ENCODE measurements around the gene CDH13. TPM values are rescaled to one million over a fixed set of nuclear protein-coding genes. Genes with fewer than 3 reads are reported as not detected.

Gene CDH13
- total RNA-seq, 1 experiment from 2014 or later, result 2.1 TPM

DNA sequence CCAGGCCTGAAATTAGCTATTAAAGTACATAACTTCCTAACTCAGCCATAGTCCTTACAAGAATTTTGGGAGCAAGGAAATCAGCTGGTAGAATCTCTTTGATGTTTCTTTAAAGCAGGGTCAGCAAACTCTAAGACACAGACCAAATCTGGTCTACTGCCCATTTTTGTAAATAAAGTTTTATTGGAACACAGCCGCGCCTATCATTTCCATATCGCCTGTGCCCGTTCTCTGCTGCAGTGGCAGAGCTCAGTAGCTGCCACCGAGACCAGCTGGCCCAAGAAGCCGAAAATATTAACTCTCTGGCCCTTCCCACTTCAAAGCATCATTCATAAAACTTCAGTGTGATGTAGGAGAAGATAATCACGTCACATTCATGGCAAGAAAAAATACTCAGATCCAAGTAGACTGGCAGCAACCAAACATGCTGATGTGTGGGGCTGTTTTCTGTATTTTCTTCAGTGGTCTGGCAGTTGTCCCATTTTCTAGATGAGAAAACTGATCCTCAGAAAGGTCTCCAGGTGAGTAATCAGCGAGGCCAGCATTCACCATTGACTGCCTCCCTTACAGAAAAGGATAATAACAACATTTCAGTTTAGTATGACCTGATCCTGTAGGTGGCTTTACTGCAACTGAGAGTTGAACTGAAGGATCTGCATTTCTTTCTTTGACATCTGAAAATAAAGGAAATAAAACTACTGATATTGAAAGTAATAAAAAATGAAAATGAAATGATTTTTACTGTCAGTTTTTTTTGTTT, 1163.1 kb downstream of the CDH13 start:
- no peak overlapping the region for H3K4me3 ChIP-seq (ENCODE audit: low read depth, low read length, poor library complexity, severe bottlenecking)
- no peak for DNase-seq (ENCODE audit: low spot score)
- H3K36me3 ChIP-seq (ENCODE audit: insufficient read depth, low read length, poor library complexity, severe bottlenecking), result no peaks in the 10 kb centered on the region
- no peak for TF ChIP-seq EZH2 (IDR thresholded peaks at IDR 0.05; ENCODE audit: borderline replicate concordance, low read depth, low read length, poor library complexity, severe bottlenecking)
- TF ChIP-seq, protein P1, sequence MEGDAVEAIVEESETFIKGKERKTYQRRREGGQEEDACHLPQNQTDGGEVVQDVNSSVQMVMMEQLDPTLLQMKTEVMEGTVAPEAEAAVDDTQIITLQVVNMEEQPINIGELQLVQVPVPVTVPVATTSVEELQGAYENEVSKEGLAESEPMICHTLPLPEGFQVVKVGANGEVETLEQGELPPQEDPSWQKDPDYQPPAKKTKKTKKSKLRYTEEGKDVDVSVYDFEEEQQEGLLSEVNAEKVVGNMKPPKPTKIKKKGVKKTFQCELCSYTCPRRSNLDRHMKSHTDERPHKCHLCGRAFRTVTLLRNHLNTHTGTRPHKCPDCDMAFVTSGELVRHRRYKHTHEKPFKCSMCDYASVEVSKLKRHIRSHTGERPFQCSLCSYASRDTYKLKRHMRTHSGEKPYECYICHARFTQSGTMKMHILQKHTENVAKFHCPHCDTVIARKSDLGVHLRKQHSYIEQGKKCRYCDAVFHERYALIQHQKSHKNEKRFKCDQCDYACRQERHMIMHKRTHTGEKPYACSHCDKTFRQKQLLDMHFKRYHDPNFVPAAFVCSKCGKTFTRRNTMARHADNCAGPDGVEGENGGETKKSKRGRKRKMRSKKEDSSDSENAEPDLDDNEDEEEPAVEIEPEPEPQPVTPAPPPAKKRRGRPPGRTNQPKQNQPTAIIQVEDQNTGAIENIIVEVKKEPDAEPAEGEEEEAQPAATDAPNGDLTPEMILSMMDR (conservative IDR thresholded peaks at IDR 0.05; ENCODE audit: low read depth, low read length), result no peak
- ChIA-PET CTCF (no interaction called here), POLR2A (ENCODE audit: low non-redundant PET) (no interaction called here)
- no peaks in the 10 kb centered on the region for H3K9me3 ChIP-seq (ENCODE audit: low read depth, low read length, poor library complexity, severe bottlenecking)
- no peak overlapping the region for H3K27ac ChIP-seq (ENCODE audit: low read depth, low read length, poor library complexity, severe bottlenecking)
- H3K27me3 ChIP-seq (replicated peaks; ENCODE audit: insufficient read depth, low read depth, low read length, poor library complexity), result peaks cover 8% of the 10 kb centered on the region
- intact Hi-C loops (cut with micrococcal nuclease; ENCODE audit: unreplicated experiment), result no loop called here
- no peaks in the 10 kb centered on the region for H3K4me1 ChIP-seq (ENCODE audit: insufficient read depth, low read length, poor library complexity, severe bottlenecking)
- no TSS peak for BruUV-seq (replicated peaks)

DNA sequence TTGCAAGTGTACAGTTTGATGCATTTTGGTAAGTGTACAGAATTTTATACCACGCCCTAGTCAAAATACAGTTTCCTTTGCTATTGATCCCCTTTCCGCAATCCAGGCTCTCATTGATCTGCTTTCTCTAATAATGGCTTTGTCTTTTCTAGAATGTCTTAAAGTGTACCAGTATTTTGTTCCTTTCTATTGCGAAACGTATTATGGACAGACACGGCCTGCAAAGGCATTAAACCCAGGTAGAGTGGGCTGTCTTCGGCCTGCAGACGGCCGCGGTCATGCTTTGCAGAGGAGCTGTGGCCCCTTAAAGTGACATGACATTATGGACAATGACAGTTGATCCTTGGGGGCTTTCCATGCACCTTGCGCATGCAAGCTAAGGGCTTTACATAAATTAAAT, 1165.1 kb downstream of the CDH13 start:
- TF ChIP-seq, protein P1 (conservative IDR thresholded peaks at IDR 0.05; ENCODE audit: low read depth, low read length), result no peak
- no peak for TF ChIP-seq EZH2 (IDR thresholded peaks at IDR 0.05; ENCODE audit: borderline replicate concordance, low read depth, low read length, poor library complexity, severe bottlenecking)
- no peak overlapping the region for H3K4me3 ChIP-seq (ENCODE audit: low read depth, low read length, poor library complexity, severe bottlenecking)
- intact Hi-C loops (cut with micrococcal nuclease; ENCODE audit: unreplicated experiment), result no loop called here
- ChIA-PET CTCF (no interaction called here), POLR2A (ENCODE audit: low non-redundant PET) (no interaction called here)
- H3K9me3 ChIP-seq (ENCODE audit: low read depth, low read length, poor library complexity, severe bottlenecking), result no peaks in the 10 kb centered on the region
- no peaks in the 10 kb centered on the region for H3K36me3 ChIP-seq (ENCODE audit: insufficient read depth, low read length, poor library complexity, severe bottlenecking)
- H3K27me3 ChIP-seq (replicated peaks; ENCODE audit: insufficient read depth, low read depth, low read length, poor library complexity), result peaks cover 29% of the 10 kb centered on the region
- BruUV-seq (replicated peaks), result no TSS peak
- no peak for DNase-seq (ENCODE audit: low spot score)
- H3K4me1 ChIP-seq (ENCODE audit: insufficient read depth, low read length, poor library complexity, severe bottlenecking), result no peaks in the 10 kb centered on the region
- H3K27ac ChIP-seq (ENCODE audit: low read depth, low read length, poor library complexity, severe bottlenecking), result no peak overlapping the region

DNA sequence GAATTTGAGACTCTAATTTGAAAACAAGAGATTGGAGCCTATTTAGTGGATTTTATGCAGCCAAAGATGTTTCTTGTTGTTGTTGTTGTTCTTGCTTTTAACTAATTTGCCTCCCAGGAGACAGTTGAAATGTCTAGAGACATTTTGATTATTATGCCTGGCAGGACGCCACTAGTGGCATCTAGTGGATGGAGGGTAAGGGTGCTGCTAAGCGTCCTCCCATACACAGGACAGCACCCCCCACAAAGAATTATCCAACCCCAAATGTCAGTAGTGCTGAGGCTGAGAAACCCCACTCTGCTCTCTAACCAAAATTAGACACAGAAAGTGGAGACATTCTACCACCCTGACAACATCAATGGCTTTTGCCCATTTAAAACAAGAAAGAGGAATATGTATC, 1165.6 kb downstream of the CDH13 start:
- ChIA-PET CTCF (no interaction called here), POLR2A (ENCODE audit: low non-redundant PET) (no interaction called here)
- no TSS peak for BruUV-seq (replicated peaks)

More for the DNA sequence above, 1165.6 kb downstream of the CDH13 start:
- Histone ChIP-seq H3K27me3 (replicated peaks; ENCODE audit: insufficient read depth, low read depth, low read length, poor library complexity) (peaks cover 33% of the 10 kb centered on the region), H3K9me3 (ENCODE audit: low read depth, low read length, poor library complexity, severe bottlenecking) (no peaks in the 10 kb centered on the region), H3K27ac (ENCODE audit: low read depth, low read length, poor library complexity, severe bottlenecking) (no peak overlapping the region), H3K4me3 (ENCODE audit: low read depth, low read length, poor library complexity, severe bottlenecking) (no peak overlapping the region), H3K4me1 (ENCODE audit: insufficient read depth, low read length, poor library complexity, severe bottlenecking) (no peaks in the 10 kb centered on the region), H3K36me3 (ENCODE audit: insufficient read depth, low read length, poor library complexity, severe bottlenecking) (no peaks in the 10 kb centered on the region)
- TF ChIP-seq EZH2 (IDR thresholded peaks at IDR 0.05; ENCODE audit: borderline replicate concordance, low read depth, low read length, poor library complexity, severe bottlenecking), result no peak
- TF ChIP-seq, protein P1 (conservative IDR thresholded peaks at IDR 0.05; ENCODE audit: low read depth, low read length), result no peak
- intact Hi-C loops (cut with micrococcal nuclease; ENCODE audit: unreplicated experiment), result no loop called here
- DNase-seq (ENCODE audit: low spot score), result no peak

All from A673 (cell line).